Loucy (cell line): Measurements from ENCODE around the gene DNAJB4.

ENCODE experiments used
- H2AFZ ChIP-seq: fragments of 200-600 bp; sonication (generic); 2 replicates; pipeline ENCODE4 v1.6.0; 2016; ENCODE audit warnings: antibody characterized with exemption, mild to moderate bottlenecking, low read length, moderate library complexity
- H3F3A ChIP-seq: fragments of 200-600 bp; 2 replicates; pipeline ENCODE4 v1.6.0; 2016; ENCODE audit warnings: antibody characterized with exemption, low read depth, mild to moderate bottlenecking
- H3K27me3 ChIP-seq: fragments of 200-600 bp; sonication (generic); 2 replicates; pipeline ENCODE4 v1.6.1; 2014; ENCODE audit warnings: low read length, mild to moderate bottlenecking; ENCODE audit not compliant: insufficient read depth, poor library complexity, severe bottlenecking
- H3K36me3 ChIP-seq: fragments of 200-600 bp; sonication (generic); 2 replicates; pipeline ENCODE4 v1.6.1; 2016; ENCODE audit warnings: low read length; ENCODE audit not compliant: insufficient read depth
- H3K4me1 ChIP-seq: fragments of 200-600 bp; sonication (generic); 2 replicates; pipeline ENCODE4 v1.5.1; 2014; ENCODE audit warnings: low read length, mild to moderate bottlenecking; ENCODE audit not compliant: insufficient read depth, poor library complexity, severe bottlenecking
- H3K4me2 ChIP-seq: fragments of 200-600 bp; sonication (generic); 2 replicates; pipeline ENCODE4 v1.6.0; 2014; ENCODE audit warnings: antibody characterized with exemption, low read length, low read depth, mild to moderate bottlenecking; ENCODE audit not compliant: poor library complexity, severe bottlenecking
- H3K4me3 ChIP-seq: fragments of 200-600 bp; sonication (generic); 2 replicates; pipeline ENCODE4 v1.5.1; 2014; ENCODE audit warnings: low read length, mild to moderate bottlenecking, mixed read lengths; ENCODE audit not compliant: poor library complexity, severe bottlenecking
- H3K79me2 ChIP-seq: fragments of 200-600 bp; sonication (generic); 2 replicates; pipeline ENCODE4 v1.6.1; 2014; ENCODE audit warnings: low read length; ENCODE audit not compliant: insufficient read depth
- H3K9ac ChIP-seq: fragments of 200-600 bp; sonication (generic); 2 replicates; pipeline ENCODE4 v1.6.0; 2014; ENCODE audit warnings: mild to moderate bottlenecking, low read depth, low read length, moderate library complexity; ENCODE audit not compliant: poor library complexity, severe bottlenecking
- H3K9me2 ChIP-seq: fragments of 200-600 bp; sonication (generic); replicated peaks from 2 replicates; pipeline ENCODE4 v1.6.1; 2016; ENCODE audit warnings: low read depth, low read length, mixed read lengths
- H3K9me3 ChIP-seq: fragments of 200-600 bp; sonication (generic); 2 replicates; pipeline ENCODE4 v1.6.1; 2014; ENCODE audit warnings: mild to moderate bottlenecking, antibody characterized with exemption, low read length, low read depth; ENCODE audit not compliant: insufficient read depth
- H4K20me1 ChIP-seq: fragments of 200-600 bp; sonication (generic); 2 replicates; pipeline ENCODE4 v1.6.0; 2014; ENCODE audit warnings: antibody characterized with exemption, low read length, mild to moderate bottlenecking; ENCODE audit not compliant: insufficient read depth, poor library complexity, severe bottlenecking
- CTCF ChIP-seq: fragments of 200-600 bp; sonication (generic); conservative IDR thresholded peaks from 2 replicates; pipeline ENCODE4 v1.5.1; 2014; ENCODE audit warnings: mild to moderate bottlenecking, antibody characterized with exemption, low read length
- EZH2phosphoT487 ChIP-seq: fragments of 200-600 bp; IDR thresholded peaks from 2 replicates; pipeline ENCODE4 v1.6.1; 2018; ENCODE audit warnings: antibody characterized with exemption, mild to moderate bottlenecking, moderate library complexity, borderline replicate concordance

DNAJB4 gene

GRCh38 chr1:78051005-78051404 is 46.3 kb downstream of the DNAJB4 start:
- no peak for TF ChIP-seq EZH2phosphoT487
- TF ChIP-seq CTCF = no peak
- no peak overlapping the region for H2AFZ ChIP-seq
- no peaks in the 10 kb centered on the region for H3K9me2 ChIP-seq
- peaks cover 4% of the 10 kb centered on the region for H3K4me1 ChIP-seq
- H3F3A ChIP-seq = no peaks in the 10 kb centered on the region
- H3K36me3 ChIP-seq = no peaks in the 10 kb centered on the region
- H4K20me1 ChIP-seq = no peaks in the 10 kb centered on the region
- H3K27me3 ChIP-seq = no peaks in the 10 kb centered on the region
- no peak overlapping the region for H3K4me2 ChIP-seq
- H3K79me2 ChIP-seq = no peaks in the 10 kb centered on the region
- no peak overlapping the region for H3K4me3 ChIP-seq
- H3K9ac ChIP-seq = no peak overlapping the region
- H3K9me3 ChIP-seq = no peaks in the 10 kb centered on the region; the same call in 1 of the 2 replicates

GRCh38 chr1:78052685-78053405 is 48.1 kb downstream of the DNAJB4 start:
- TF ChIP-seq CTCF (no peak), EZH2phosphoT487 (no peak)
- Histone ChIP-seq H3K27me3 (peaks cover 12% of the 10 kb centered on the region), H4K20me1 (no peaks in the 10 kb centered on the region), H3K9me3 (no peaks in the 10 kb centered on the region; the same call in 1 of the 2 replicates), H3K36me3 (no peaks in the 10 kb centered on the region), H2AFZ (peak overlapping the region; percentile 70), H3F3A (no peaks in the 10 kb centered on the region), H3K4me3 (no peak overlapping the region), H3K9me2 (no peaks in the 10 kb centered on the region), H3K4me1 (peaks cover 4% of the 10 kb centered on the region), H3K9ac (no peak overlapping the region), H3K79me2 (no peaks in the 10 kb centered on the region), H3K4me2 (no peak overlapping the region)

- no peak for TF ChIP-seq EZH2phosphoT487
- peaks cover 4% of the 10 kb centered on the region for H3K4me1 ChIP-seq
- H3K4me2 ChIP-seq = no peak overlapping the region
- no peaks in the 10 kb centered on the region for H3K36me3 ChIP-seq
- no peak overlapping the region for H3K9ac ChIP-seq
- peaks cover 18% of the 10 kb centered on the region for H3K27me3 ChIP-seq
- no peaks in the 10 kb centered on the region for H3F3A ChIP-seq
- H3K9me2 ChIP-seq = no peaks in the 10 kb centered on the region
- no peak overlapping the region for H2AFZ ChIP-seq
- no peaks in the 10 kb centered on the region for H4K20me1 ChIP-seq
- H3K79me2 ChIP-seq = no peaks in the 10 kb centered on the region
- no peak overlapping the region for H3K4me3 ChIP-seq
- H3K9me3 ChIP-seq = no peaks in the 10 kb centered on the region; the same call in 1 of the 2 replicates
Measured at GRCh38 chr1:78053498-78053897, 48.8 kb downstream of the DNAJB4 start.

GRCh38 chr1:78054559-78054958 is 49.8 kb downstream of the DNAJB4 start:
- H2AFZ ChIP-seq = peak overlapping the region; percentile 93
- H3K9me3 ChIP-seq = no peaks in the 10 kb centered on the region; the same call in 1 of the 2 replicates
- H3K4me2 ChIP-seq = no peak overlapping the region
- no peaks in the 10 kb centered on the region for H3F3A ChIP-seq
- H3K27me3 ChIP-seq = peaks cover 24% of the 10 kb centered on the region
- H3K4me3 ChIP-seq = no peak overlapping the region
- peaks cover 4% of the 10 kb centered on the region for H3K4me1 ChIP-seq
- H3K79me2 ChIP-seq = no peaks in the 10 kb centered on the region
- no peaks in the 10 kb centered on the region for H4K20me1 ChIP-seq
- H3K9me2 ChIP-seq = no peaks in the 10 kb centered on the region
- no peak overlapping the region for H3K9ac ChIP-seq
- no peaks in the 10 kb centered on the region for H3K36me3 ChIP-seq
- TF ChIP-seq EZH2phosphoT487 = no peak
- TF ChIP-seq CTCF = no peak
